H9 (cell line): ENCODE measurements around the gene DES. TPM values are rescaled to one million over a fixed set of nuclear protein-coding genes. Genes with fewer than 3 reads are reported as not detected.

ENCODE experiments used
- DNase-seq: peaks from one replicate; pipeline ENCODE4 v3.0.0-alpha.2; 2017
- H2AFZ ChIP-seq: one replicate; pipeline ENCODE4 v1.6.1; 2013; ENCODE audit warnings: mild to moderate bottlenecking, low read length, control low read depth, moderate library complexity
- H2AK5ac ChIP-seq: 2 replicates; pipeline ENCODE4 v1.6.1; 2013; ENCODE audit warnings: low read length, control low read depth, mixed read lengths; ENCODE audit not compliant: insufficient read length
- H2BK120ac ChIP-seq: one replicate; pipeline ENCODE4 v1.6.1; 2013; ENCODE audit warnings: low read depth, mild to moderate bottlenecking, low read length, control low read depth, inconsistent platforms; ENCODE audit not compliant: poor library complexity, severe bottlenecking
- H2BK12ac ChIP-seq: 2 replicates; pipeline ENCODE4 v1.6.1; 2013; ENCODE audit warnings: low read length, control low read depth, mixed read lengths, low read depth; ENCODE audit not compliant: insufficient read length
- H2BK15ac ChIP-seq: 2 replicates; pipeline ENCODE4 v1.6.1; 2013; ENCODE audit warnings: low read depth, low read length, control low read depth
- H2BK20ac ChIP-seq: one replicate; pipeline ENCODE4 v1.6.1; 2013; ENCODE audit warnings: low read depth, mild to moderate bottlenecking, low read length, control low read depth, inconsistent platforms; ENCODE audit not compliant: poor library complexity, severe bottlenecking
- H2BK5ac ChIP-seq: 2 replicates; pipeline ENCODE4 v1.6.1; 2013; ENCODE audit warnings: low read length, control low read depth, mixed read lengths; ENCODE audit not compliant: insufficient read length
- H3K14ac ChIP-seq: 2 replicates; pipeline ENCODE4 v1.6.1; 2013; ENCODE audit warnings: low read length, control low read depth; ENCODE audit not compliant: insufficient read depth
- H3K18ac ChIP-seq: 2 replicates; pipeline ENCODE4 v1.6.1; 2013; ENCODE audit warnings: low read depth, mild to moderate bottlenecking, mixed read lengths, low read length, control low read depth; ENCODE audit not compliant: insufficient read length
- H3K23ac ChIP-seq: 2 replicates; pipeline ENCODE4 v1.6.1; 2013; ENCODE audit warnings: low read length, control low read depth, mixed read lengths, low read depth; ENCODE audit not compliant: insufficient read length
- H3K23me2 ChIP-seq: 2 replicates; pipeline ENCODE4 v1.6.1; 2013; ENCODE audit warnings: low read depth, mild to moderate bottlenecking, mixed read lengths, low read length, control low read depth; ENCODE audit not compliant: insufficient read length, poor library complexity, severe bottlenecking
- H3K27ac ChIP-seq: 2 replicates; pipeline ENCODE4 v1.5.1; 2013; ENCODE audit warnings: low read length, control low read depth, mixed read lengths, low read depth; ENCODE audit not compliant: insufficient read length
- H3K27me3 ChIP-seq: 2 replicates; pipeline ENCODE4 v1.6.1; 2013; ENCODE audit warnings: low read length, control low read depth, inconsistent platforms; ENCODE audit not compliant: insufficient read depth
- H3K4ac ChIP-seq: 2 replicates; pipeline ENCODE4 v1.6.1; 2013; ENCODE audit warnings: low read depth, mild to moderate bottlenecking, control low read depth, inconsistent platforms, low read length, moderate library complexity
- H3K4me1 ChIP-seq: 2 replicates; pipeline ENCODE4 v1.6.1; 2013; ENCODE audit warnings: low read length, control low read depth, inconsistent platforms; ENCODE audit not compliant: insufficient read depth
- H3K4me2 ChIP-seq: 2 replicates; pipeline ENCODE4 v1.6.1; 2013; ENCODE audit warnings: low read length, control low read depth, mixed read lengths; ENCODE audit not compliant: insufficient read length, insufficient read depth
- H3K56ac ChIP-seq: 2 replicates; pipeline ENCODE4 v1.6.1; 2013; ENCODE audit warnings: low read depth, mild to moderate bottlenecking, mixed read lengths, low read length, control low read depth; ENCODE audit not compliant: insufficient read length
- H3K79me1 ChIP-seq: 2 replicates; pipeline ENCODE4 v1.6.1; 2013; ENCODE audit warnings: low read depth, mild to moderate bottlenecking, moderate library complexity, low read length, control low read depth, inconsistent platforms; ENCODE audit not compliant: insufficient read depth, poor library complexity, severe bottlenecking
- H3K79me2 ChIP-seq: 2 replicates; pipeline ENCODE4 v1.6.1; 2013; ENCODE audit warnings: low read length, control low read depth, inconsistent platforms; ENCODE audit not compliant: insufficient read depth
- H3K9ac ChIP-seq: 2 replicates; pipeline ENCODE4 v1.6.1; 2013; ENCODE audit warnings: low read length, control low read depth, mixed read lengths; ENCODE audit not compliant: insufficient read length; ENCODE audit errors: extremely low read depth
- H3K9me3 ChIP-seq: one replicate; pipeline ENCODE4 v1.6.1; 2013; ENCODE audit warnings: low read depth, low read length, inconsistent platforms; ENCODE audit not compliant: control insufficient read depth
- H3T11ph ChIP-seq: one replicate; pipeline ENCODE4 v1.6.1; 2013; ENCODE audit warnings: mild to moderate bottlenecking, low read length, control low read depth, inconsistent platforms
- H4K20me1 ChIP-seq: one replicate; pipeline ENCODE4 v1.6.1; 2013; ENCODE audit not compliant: control insufficient read depth, insufficient read length, insufficient read depth
- H4K5ac ChIP-seq: 2 replicates; pipeline ENCODE4 v1.6.1; 2013; ENCODE audit warnings: low read depth, mild to moderate bottlenecking, mixed read lengths, low read length, control low read depth; ENCODE audit not compliant: insufficient read length
- H4K8ac ChIP-seq: replicated peaks from 2 replicates; pipeline ENCODE4 v1.6.1; 2013; ENCODE audit warnings: low read length, control low read depth, mixed read lengths, low read depth; ENCODE audit not compliant: insufficient read length
- H4K91ac ChIP-seq: 2 replicates; pipeline ENCODE4 v1.6.1; 2013; ENCODE audit warnings: low read depth, mild to moderate bottlenecking, moderate library complexity, mixed read lengths, low read length, control low read depth; ENCODE audit not compliant: insufficient read length
- H3K27ac Mint-ChIP-seq, 3 experiments: 2 replicates in 2 of 3; 3 replicates in 1 of 3; pipeline ENCODE4 v1.8.0; 2020 to 2021; ENCODE audit warnings: mixed read lengths in 3 of 3, mild to moderate bottlenecking in 1 of 3, moderate library complexity in 1 of 3
- H3K27me3 Mint-ChIP-seq: 2 replicates; pipeline ENCODE4 v1.8.0; 2021; ENCODE audit warnings: low read depth, mild to moderate bottlenecking, moderate library complexity, mixed read lengths
- H3K36me3 Mint-ChIP-seq, 3 experiments: 2 replicates in 2 of 3; 3 replicates in 1 of 3; pipeline ENCODE4 v1.8.0; 2020 to 2021; ENCODE audit warnings: low read depth in 3 of 3, mixed read lengths in 3 of 3; ENCODE audit not compliant: insufficient read depth in 1 of 3
- H3K4me1 Mint-ChIP-seq, 2 experiments: 2 replicates each; pipeline ENCODE4 v1.8.0; 2020; ENCODE audit warnings: mixed read lengths in 2 of 2
- H3K4me3 Mint-ChIP-seq, 2 experiments: 2 replicates in 1 of 2; 3 replicates in 1 of 2; pipeline ENCODE4 v1.8.0; 2020 to 2021; ENCODE audit warnings: mild to moderate bottlenecking in 2 of 2, mixed read lengths in 2 of 2, moderate library complexity in 1 of 2
- H3K9me3 Mint-ChIP-seq, 2 experiments: 2 replicates in 1 of 2; 3 replicates in 1 of 2; pipeline ENCODE4 v1.8.0; 2020; ENCODE audit warnings: mild to moderate bottlenecking in 2 of 2, mixed read lengths in 2 of 2, moderate library complexity in 1 of 2
- CTCF ChIP-seq: fragments of 200-600 bp; sonication (generic); conservative IDR thresholded peaks from 3 replicates; pipeline ENCODE4 v1.8.0; 2021; ENCODE audit warnings: antibody characterized with exemption, mild to moderate bottlenecking
- WGBS: extraction: QIAGEN DNeasy Blood & Tissue Kit; methylation state at CpG from one replicate; pipeline ENCODE4 v1.1.7; 2013; ENCODE audit warnings: missing lambda C conversion rate, low lambda C conversion rate, mixed read lengths; ENCODE audit not compliant: insufficient read length; ENCODE audit errors: extremely low coverage; 5-methylcytosine and 5-hydroxymethylcytosine counted together
- total RNA-seq: library from RNA; stranded (reverse); gene quantifications from 2 replicates; pipeline ENCODE4 v1.2.1, GENCODE V29; 2021

Gene DES
- total RNA-seq, 1 experiment from 2014 or later = 4.6 TPM

- Histone ChIP-seq H3K9ac (no peak overlapping the region), H3K14ac (no peak overlapping the region), H3K18ac (no peak overlapping the region), H2BK5ac (no peak overlapping the region), H3K27ac (no peak overlapping the region), H2BK15ac (no peak overlapping the region), H2AK5ac (no peak overlapping the region), H3K4ac (no peak overlapping the region), H2BK12ac (no peak overlapping the region), H3K79me1 (no peaks in the 10 kb centered on the region), H2AFZ (no peak overlapping the region), H3K27me3 (peaks cover 5% of the 10 kb centered on the region; the same call in 1 of the 2 replicates), H3K4me2 (no peak overlapping the region), H4K5ac (no peak overlapping the region), H4K91ac (no peak overlapping the region), H3K23me2 (peaks cover 9% of the 10 kb centered on the region), H4K8ac (no peak overlapping the region), H3K23ac (no peak overlapping the region), H4K20me1 (no peaks in the 10 kb centered on the region), H2BK120ac (no peak overlapping the region), H3K4me1 (peaks cover 2% of the 10 kb centered on the region; the same call in 1 of the 2 replicates), H2BK20ac (no peak overlapping the region), H3K79me2 (no peaks in the 10 kb centered on the region), H3T11ph (no peak overlapping the region), H3K56ac (no peak overlapping the region), H3K9me3 (no peaks in the 10 kb centered on the region)
- WGBS = no CpG with 5 or more reads among the region's 3 CpGs
- H3K27ac Mint-ChIP-seq = no peak overlapping the region
- DNase-seq = no peak
- no peak overlapping the region for H3K4me3 Mint-ChIP-seq
- no peaks in the 10 kb centered on the region for H3K9me3 Mint-ChIP-seq
- H3K27me3 Mint-ChIP-seq = peaks cover 26% of the 10 kb centered on the region
- no peaks in the 10 kb centered on the region for H3K36me3 Mint-ChIP-seq
- no peak for TF ChIP-seq CTCF
- H3K4me1 Mint-ChIP-seq = peaks cover 10 to 12% of the 10 kb centered on the region in 2 experiments
Observed at GRCh38 chr2:219437141-219437540, 19.0 kb downstream of the DES start.
